GM19193 (cell line): ENCODE measurements around the gene CYP19A1.

Experiments used
- POLR2A ChIP-seq: IDR thresholded peaks from 4 replicates; pipeline ENCODE4 v1.6.1; 2011; ENCODE audit not compliant: insufficient read depth, insufficient read length; ENCODE audit errors: extremely low read depth

Gene CYP19A1

DNA sequence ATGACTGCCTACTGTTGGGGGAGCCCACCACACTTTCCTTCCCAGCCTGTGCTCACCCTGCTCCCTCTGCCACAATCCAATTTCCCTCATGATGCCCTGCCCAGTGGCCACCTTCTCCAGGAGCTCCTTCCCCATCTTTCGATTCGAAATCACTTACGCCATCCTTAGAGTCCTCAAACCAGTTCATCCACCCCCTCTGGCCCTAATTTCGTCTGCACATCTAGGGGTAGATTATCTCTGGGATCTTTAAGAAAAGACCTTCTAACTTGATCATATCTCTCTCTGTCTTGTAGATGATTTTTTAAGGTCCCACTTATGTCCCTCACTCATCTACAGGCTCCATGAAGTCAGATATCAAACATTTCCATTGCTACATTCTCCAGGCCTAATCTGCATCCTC lies 17.1 kb downstream of the CYP19A1 start:
- no peak for TF ChIP-seq POLR2A

GRCh38 chr15:51320843-51321242 lies 17.6 kb downstream of the CYP19A1 start:
- no peak for TF ChIP-seq POLR2A

GRCh38 chr15:51319539-51319938 lies 18.9 kb downstream of the CYP19A1 start:
- TF ChIP-seq POLR2A = no peak

GRCh38 chr15:51318382-51319150 lies 19.8 kb downstream of the CYP19A1 start:
- TF ChIP-seq POLR2A = no peak

GRCh38 chr15:51316636-51317035 lies 21.8 kb downstream of the CYP19A1 start:
- no peak for TF ChIP-seq POLR2A

GRCh38 chr15:51315726-51316125 lies 22.7 kb downstream of the CYP19A1 start:
- TF ChIP-seq POLR2A = no peak

DNA sequence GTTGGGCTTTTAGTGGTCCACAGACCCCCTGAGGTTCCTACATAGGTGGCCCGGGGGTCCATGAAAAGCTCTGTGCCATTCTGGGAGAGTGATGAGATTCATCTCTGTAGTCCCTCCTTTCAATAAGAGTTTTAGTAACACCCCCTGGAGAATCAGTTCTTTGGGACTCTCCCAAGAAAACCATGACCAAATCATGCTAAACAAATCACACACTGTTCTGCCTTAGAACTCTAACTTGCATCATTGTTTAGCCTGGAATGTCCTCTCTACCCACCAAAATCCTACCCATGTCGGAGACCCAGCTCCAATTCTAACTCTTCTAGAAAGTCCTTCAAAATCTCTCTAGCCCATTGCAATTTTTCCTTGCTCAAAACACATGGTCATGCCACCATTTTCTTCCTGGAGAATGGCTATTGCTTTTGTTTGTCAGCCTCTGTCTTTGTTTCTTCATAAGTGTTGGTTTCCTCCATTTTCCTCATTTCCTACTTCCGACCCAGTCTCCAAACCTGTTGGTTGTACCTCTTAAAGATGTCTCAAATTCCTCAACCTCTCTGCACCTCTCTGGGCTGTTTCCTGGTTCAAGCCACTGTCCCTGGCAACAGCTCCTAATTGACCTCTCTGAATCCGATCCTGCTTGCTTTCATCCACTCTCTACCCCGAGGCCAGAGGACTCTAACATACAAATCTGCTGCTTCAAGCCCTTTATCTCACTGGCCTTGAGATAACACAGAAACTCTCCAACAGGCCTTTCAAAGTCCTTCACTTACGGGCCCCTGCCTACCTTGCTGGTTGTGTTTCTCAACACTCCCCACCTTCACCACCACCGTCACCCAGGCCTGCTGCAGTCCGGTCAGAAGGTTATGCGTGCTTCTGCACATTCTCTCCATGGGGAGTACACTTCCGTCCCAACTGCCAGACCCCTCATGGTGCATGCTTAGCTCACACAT lies 23.7 kb downstream of the CYP19A1 start:
- TF ChIP-seq POLR2A = no peak

- no peak for TF ChIP-seq POLR2A
These were observed 24.6 kb downstream of the CYP19A1 start for GRCh38 chr15:51313644-51314280.

- no peak for TF ChIP-seq POLR2A
These were observed 25.4 kb downstream of the CYP19A1 start for GRCh38 chr15:51313074-51313393.

DNA sequence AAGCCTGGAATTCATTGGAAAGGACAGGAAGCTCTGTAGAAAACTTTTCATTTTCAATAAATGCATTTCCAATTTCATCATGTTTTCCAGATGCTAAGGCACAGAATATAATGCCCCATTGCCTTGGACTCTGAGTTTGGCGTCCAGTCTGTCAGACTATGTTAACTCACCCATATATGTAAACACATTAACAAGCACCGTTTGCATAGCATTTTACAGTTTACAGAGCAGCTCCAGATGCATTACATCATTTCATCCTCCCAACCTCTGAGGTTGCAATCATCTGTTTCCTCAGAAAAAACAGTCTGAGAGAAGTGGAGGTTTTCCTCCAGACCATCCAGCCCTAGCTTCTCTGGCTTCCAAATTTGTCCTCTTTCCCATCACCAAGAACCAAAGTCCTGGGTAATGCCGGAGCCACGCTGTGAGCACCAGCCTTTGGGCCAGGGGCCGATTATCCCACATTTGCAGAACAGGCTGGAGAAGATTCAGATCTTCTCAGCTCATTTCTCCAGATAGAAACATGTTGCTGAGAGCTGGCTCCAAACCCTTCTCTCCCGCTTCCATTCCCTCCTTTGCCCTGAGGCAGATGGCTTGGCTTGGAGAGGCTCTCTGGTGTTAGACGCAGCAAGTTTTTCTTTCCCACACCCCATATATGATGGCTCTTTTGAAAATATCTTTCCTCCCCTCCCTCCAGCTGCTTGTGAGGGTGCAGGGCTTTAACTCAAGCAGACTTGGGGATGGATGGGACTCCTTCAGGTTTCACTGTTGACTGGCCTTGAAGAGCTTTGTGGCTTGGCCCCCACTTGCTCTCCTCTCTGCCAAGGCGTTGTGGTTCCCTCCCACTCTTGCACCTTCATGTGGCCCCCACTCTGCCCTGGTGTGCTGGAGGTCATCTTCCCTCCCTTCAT lies 26.0 kb downstream of the CYP19A1 start:
- no peak for TF ChIP-seq POLR2A

DNA sequence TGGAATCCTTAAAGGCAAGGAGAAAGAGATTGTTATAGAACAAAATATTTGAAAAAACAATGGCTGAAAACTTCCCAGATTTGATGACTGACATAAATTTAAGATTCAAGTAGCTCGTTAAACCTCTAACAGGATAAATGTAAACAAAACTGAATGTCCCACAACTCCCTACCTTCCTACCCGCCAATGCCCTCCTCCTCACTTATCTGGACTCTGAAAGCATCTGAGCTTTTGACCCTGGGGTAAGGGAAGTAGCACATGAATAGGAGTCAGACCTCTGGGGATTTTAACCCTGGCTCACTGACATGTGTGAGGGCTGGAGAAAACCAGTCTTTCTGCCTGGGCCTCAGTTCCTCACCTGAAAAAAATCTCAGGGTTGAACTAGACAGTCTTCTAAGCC lies 26.9 kb downstream of the CYP19A1 start:
- no peak for TF ChIP-seq POLR2A

DNA sequence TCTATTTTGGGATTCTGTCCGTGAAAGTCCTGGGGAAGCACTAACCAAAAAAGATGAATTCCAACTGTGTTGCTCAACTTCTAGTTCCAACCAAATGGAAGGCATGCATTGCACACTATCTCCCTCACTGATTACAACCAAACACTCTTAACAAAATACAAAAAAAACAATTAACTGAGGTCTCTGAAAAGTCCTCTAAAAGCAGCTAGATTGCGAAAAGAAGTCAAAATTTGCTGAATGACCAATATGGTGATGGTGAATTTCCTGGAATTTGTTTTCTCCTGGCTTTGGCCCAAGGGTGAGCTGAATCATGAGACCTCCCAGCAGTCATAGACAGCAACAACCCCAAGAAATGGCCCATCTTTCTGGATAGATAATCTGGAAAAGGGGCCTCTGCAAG lies 28.3 kb downstream of the CYP19A1 start:
- TF ChIP-seq POLR2A = no peak

GRCh38 chr15:51307811-51308210 lies 30.6 kb downstream of the CYP19A1 start:
- TF ChIP-seq POLR2A = no peak

DNA sequence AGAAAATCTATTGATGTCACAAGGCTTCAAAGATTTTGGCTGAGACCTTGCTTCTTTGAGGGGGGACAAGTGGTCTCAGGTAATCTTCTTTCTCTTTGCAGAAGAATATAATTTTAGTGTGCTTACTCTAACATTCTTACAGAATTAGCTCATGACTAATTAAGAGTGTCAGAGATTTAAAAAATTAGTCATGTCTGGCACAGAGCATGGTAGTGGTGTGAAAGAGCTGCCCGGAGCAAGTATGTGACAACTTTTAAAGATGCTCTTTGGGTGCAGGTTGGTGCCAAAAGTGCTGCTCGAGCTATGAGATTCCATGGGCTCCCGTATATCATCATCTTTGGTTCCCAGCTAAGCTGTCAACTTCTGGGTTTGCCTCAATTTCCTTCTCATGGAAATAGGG lies 31.1 kb downstream of the CYP19A1 start:
- TF ChIP-seq POLR2A = no peak

- no peak for TF ChIP-seq POLR2A
These were observed 34.9 kb downstream of the CYP19A1 start for GRCh38 chr15:51303462-51303980.

GRCh38 chr15:51302480-51302879 lies 35.9 kb downstream of the CYP19A1 start:
- TF ChIP-seq POLR2A = no peak
